Colonic mucosa (tissue), 4 donors: ENCODE results near the gene XRCC4. TPM values are rescaled to one million over a fixed set of nuclear protein-coding genes. Genes with fewer than 3 reads are reported as not detected.

ENCODE experiments used
- DNase-seq: peaks from one replicate; pipeline ENCODE4 v3.0.0-alpha.2; 2020
- H3K27ac ChIP-seq: fragments of 200-600 bp; one replicate; pipeline ENCODE4 v1.8.0; 2021
- H3K27me3 ChIP-seq: fragments of 200-600 bp; one replicate; pipeline ENCODE4 v1.8.0; 2021
- H3K36me3 ChIP-seq: fragments of 200-600 bp; one replicate; pipeline ENCODE4 v1.8.0; 2021
- H3K4me1 ChIP-seq: fragments of 200-600 bp; one replicate; pipeline ENCODE4 v1.8.0; 2021; ENCODE audit warnings: mild to moderate bottlenecking
- H3K4me3 ChIP-seq: fragments of 200-600 bp; one replicate; pipeline ENCODE4 v1.8.0; 2021
- H3K9ac ChIP-seq, 2 donors: one replicate each; pipeline ENCODE4 v1.7.0; 2013; ENCODE audit warnings: control low read depth in 2 of 2, low read depth in 2 of 2, low read length in 2 of 2
- H3K9me3 ChIP-seq: fragments of 200-600 bp; one replicate; pipeline ENCODE4 v1.8.0; 2021
- CTCF ChIP-seq: fragments of 200-600 bp; IDR thresholded peaks from one replicate; pipeline ENCODE4 v1.8.0; 2022; ENCODE audit warnings: antibody characterized with exemption, mild to moderate bottlenecking
- intact Hi-C: fragments of 100-400 bp; cut with DNase I; formaldehyde crosslinking; loops from one replicate; pipeline ENCODE4 v1.14.1; 2022
- total RNA-seq, 2 donors: library from RNA; stranded (reverse); fragmentation: NEBNext Ultra II Directional in 1 of 2; extraction: Animal tissue kit (Norgen Biotek cat#: 25700) in 1 of 2; gene quantifications; one replicate each; pipeline ENCODE4 v1.2.1, GENCODE V29; 2021
- donor health status: healthy.
- donor health status: DM: no; HTN: no; CAD: no.
- donor health status: DM: no; HTN: no; CAD: no.

XRCC4 gene
- total RNA-seq, 2 donors from 2014 or later: 5.7 to 8.7 TPM

- H3K9me3 ChIP-seq: no peaks in the 10 kb centered on the region
- H3K4me1 ChIP-seq: no peaks in the 10 kb centered on the region
- no peak for TF ChIP-seq CTCF
- H3K4me3 ChIP-seq: no peak overlapping the region
- H3K27me3 ChIP-seq: no peaks in the 10 kb centered on the region
- H3K36me3 ChIP-seq: no peaks in the 10 kb centered on the region
- H3K27ac ChIP-seq: no peak overlapping the region
- no peak for DNase-seq
- intact Hi-C loops: no loop called here
- no peak overlapping the region for H3K9ac ChIP-seq
Measured at GRCh38 chr5:83072966-83073365, 4.4 kb upstream of the XRCC4 start.

- DNase-seq: no peak
Measured at GRCh38 chr5:83077662-83078261, 415 bp downstream of the XRCC4 start.

GRCh38 chr5:83082750-83083149 lies 5.4 kb downstream of the XRCC4 start:
- Histone ChIP-seq H3K9me3 (no peaks in the 10 kb centered on the region), H3K36me3 (no peaks in the 10 kb centered on the region), H3K4me1 (no peaks in the 10 kb centered on the region), H3K27me3 (no peaks in the 10 kb centered on the region), H3K9ac (no peak overlapping the region), H3K27ac (no peak overlapping the region), H3K4me3 (no peak overlapping the region)
- no peak for DNase-seq
- intact Hi-C loops: no loop called here
- TF ChIP-seq CTCF: no peak

More at GRCh38 chr5:83077662-83078261, 415 bp downstream of the XRCC4 start:
- no peak for TF ChIP-seq CTCF
- intact Hi-C loops: no loop called here
- Histone ChIP-seq H3K9me3 (no peaks in the 10 kb centered on the region), H3K36me3 (no peaks in the 10 kb centered on the region), H3K27ac (peak overlapping the region; percentile 67), H3K27me3 (no peaks in the 10 kb centered on the region), H3K9ac (peak overlapping the region; percentile 72 to 84), H3K4me3 (peak overlapping the region; percentile 84), H3K4me1 (no peaks in the 10 kb centered on the region)

GRCh38 chr5:83084336-83084735 lies 7.0 kb downstream of the XRCC4 start:
- no peaks in the 10 kb centered on the region for H3K9me3 ChIP-seq
- DNase-seq: no peak
- TF ChIP-seq CTCF: no peak
- H3K9ac ChIP-seq: no peak overlapping the region
- intact Hi-C loops: no loop called here
- no peaks in the 10 kb centered on the region for H3K36me3 ChIP-seq
- no peaks in the 10 kb centered on the region for H3K4me1 ChIP-seq
- H3K27me3 ChIP-seq: no peaks in the 10 kb centered on the region
- H3K4me3 ChIP-seq: no peak overlapping the region
- H3K27ac ChIP-seq: no peak overlapping the region

- H3K9ac ChIP-seq: no peak overlapping the region
- no peaks in the 10 kb centered on the region for H3K9me3 ChIP-seq
- no peaks in the 10 kb centered on the region for H3K36me3 ChIP-seq
- no peaks in the 10 kb centered on the region for H3K4me1 ChIP-seq
- TF ChIP-seq CTCF: no peak
- H3K27ac ChIP-seq: no peak overlapping the region
- no peaks in the 10 kb centered on the region for H3K27me3 ChIP-seq
- H3K4me3 ChIP-seq: no peak overlapping the region
- intact Hi-C loops: no loop called here
- DNase-seq: no peak
Measured at GRCh38 chr5:83085106-83085505, 7.8 kb downstream of the XRCC4 start.
